HEK293T (cell line): ENCODE data around the gene GAST.

Experiments used
- ARNT ChIP-seq: fragments of 450-650 bp; IDR thresholded peaks from 2 replicates; pipeline ENCODE4 v1.6.1; 2017; ENCODE audit warnings: mild to moderate bottlenecking
- BHLHE40 ChIP-seq: fragments of 450-650 bp; IDR thresholded peaks from 2 replicates; pipeline ENCODE4 v1.6.1; 2016; ENCODE audit warnings: mild to moderate bottlenecking, moderate library complexity, borderline replicate concordance
- CTBP1 ChIP-seq: fragments of 450-650 bp; IDR thresholded peaks from 2 replicates; pipeline ENCODE4 v1.6.1; 2016; ENCODE audit warnings: borderline replicate concordance
- FOXK2 ChIP-seq: fragments of 450-650 bp; IDR thresholded peaks from 2 replicates; pipeline ENCODE4 v1.6.1; 2016; ENCODE audit warnings: mild to moderate bottlenecking
- SP1 ChIP-seq: fragments of 450-650 bp; IDR thresholded peaks from 2 replicates; pipeline ENCODE4 v1.6.1; 2017
- TF ChIP-seq, protein P1 (sequence below): fragments of 450-650 bp; IDR thresholded peaks from 2 replicates; pipeline ENCODE4 v1.6.1; 2016

DNA sequence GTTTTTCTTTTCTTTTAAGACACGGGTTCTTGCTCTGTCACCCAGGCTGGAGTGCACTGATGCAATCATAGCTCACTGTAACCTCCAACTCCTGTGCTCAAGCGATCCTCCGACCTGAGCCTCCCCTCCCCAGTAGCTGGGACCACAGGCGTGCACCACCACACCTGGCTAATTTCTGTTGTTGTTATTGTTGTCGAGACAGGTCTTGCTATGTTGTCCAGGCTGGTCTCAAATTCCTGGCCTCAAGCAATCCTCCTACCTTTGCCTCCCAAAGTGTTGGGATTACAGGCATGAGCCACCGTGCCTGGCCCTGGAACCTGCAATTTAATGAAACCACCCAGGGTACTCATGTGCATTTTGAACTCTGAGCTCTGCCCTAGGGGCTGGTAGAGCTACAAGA, 50.3 kb downstream of the GAST start:
- no peak for TF ChIP-seq BHLHE40
- TF ChIP-seq CTBP1 = no peak
- TF ChIP-seq, protein P1, sequence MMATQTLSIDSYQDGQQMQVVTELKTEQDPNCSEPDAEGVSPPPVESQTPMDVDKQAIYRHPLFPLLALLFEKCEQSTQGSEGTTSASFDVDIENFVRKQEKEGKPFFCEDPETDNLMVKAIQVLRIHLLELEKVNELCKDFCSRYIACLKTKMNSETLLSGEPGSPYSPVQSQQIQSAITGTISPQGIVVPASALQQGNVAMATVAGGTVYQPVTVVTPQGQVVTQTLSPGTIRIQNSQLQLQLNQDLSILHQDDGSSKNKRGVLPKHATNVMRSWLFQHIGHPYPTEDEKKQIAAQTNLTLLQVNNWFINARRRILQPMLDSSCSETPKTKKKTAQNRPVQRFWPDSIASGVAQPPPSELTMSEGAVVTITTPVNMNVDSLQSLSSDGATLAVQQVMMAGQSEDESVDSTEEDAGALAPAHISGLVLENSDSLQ = no peak
- TF ChIP-seq SP1 = no peak
- no peak for TF ChIP-seq FOXK2
- no peak for TF ChIP-seq ARNT
